ENCODE results near the gene DCST1. TPM values are rescaled to one million over a fixed set of nuclear protein-coding genes. Genes with fewer than 3 reads are reported as not detected.

The DCST1 gene
- total and polyA plus RNA-seq, 12 donors: not detected

GRCh38 chr1:155086128-155086741 is 52.6 kb downstream of the DCST1 start:
- H3K4me3 ChIP-seq: peak overlapping the region in 1 of 4 donors; percentile 56
- intact Hi-C loops (cut with DNase I): no loop called here
- WGBS, 4 donors: 15 to 35% (median 15%) methylated on average over 5 to 24 of the region's 24 CpGs
- no peaks in the 10 kb centered on the region for H3K36me3 ChIP-seq (replicated peaks in 1 of 2)
- peak overlapping the region in 1 of 5 donors; percentile 85 for H3K27ac ChIP-seq
- peaks cover 11 to 33% of the 10 kb centered on the region in 2 donors for H3K4me1 ChIP-seq (replicated peaks in 1 of 2)
- peak; percentile 59 to 88 (median 74) for DNase-seq
- peaks cover 29% of the 10 kb centered on the region for H3K27me3 ChIP-seq
- H3K9me3 ChIP-seq (replicated peaks in 1 of 3): no peaks in the 10 kb centered on the region
- peak; percentile 81 to 100 (median 94) for TF ChIP-seq CTCF (IDR thresholded peaks at IDR 0.05)
- no peak for TF ChIP-seq POLR2A (IDR thresholded peaks at IDR 0.05)

GRCh38 chr1:155086856-155087535 is 53.4 kb downstream of the DCST1 start:
- no peaks in the 10 kb centered on the region for H3K36me3 ChIP-seq (replicated peaks in 1 of 2)
- no peaks in the 10 kb centered on the region for H3K9me3 ChIP-seq (replicated peaks in 1 of 3)
- 66 to 72% (median 68%) methylated on average over 7 to 8 of the region's 8 CpGs for WGBS, 4 donors
- H3K27me3 ChIP-seq: peaks cover 21% of the 10 kb centered on the region
- H3K27ac ChIP-seq: no peak overlapping the region
- TF ChIP-seq POLR2A (IDR thresholded peaks at IDR 0.05) (no peak), CTCF (IDR thresholded peaks at IDR 0.05) (no peak)
- DNase-seq: peak in 1 of 7 donors; percentile 42
- intact Hi-C loops (cut with DNase I): no loop called here
- peaks cover 11 to 30% of the 10 kb centered on the region in 2 donors for H3K4me1 ChIP-seq (replicated peaks in 1 of 2)
- no peak overlapping the region for H3K4me3 ChIP-seq

- Histone ChIP-seq H3K4me1 (replicated peaks in 1 of 2) (peaks cover 0 to 7% of the 10 kb centered on the region in 2 donors), H3K9me3 (replicated peaks in 1 of 3) (no peaks in the 10 kb centered on the region), H3K36me3 (replicated peaks in 1 of 2) (no peaks in the 10 kb centered on the region), H3K27me3 (no peaks in the 10 kb centered on the region), H3K4me3 (no peak overlapping the region), H3K27ac (no peak overlapping the region)
- intact Hi-C loops (cut with DNase I): loop anchor here (2.0 to 5.0 kb wide), 2 partner anchors 36 to 75 kb away; partner anchors contain the start of gene EFNA1 (in 1 of the 2)
- TF ChIP-seq CTCF (IDR thresholded peaks at IDR 0.05) (peak; percentile 92 to 100 (median 97)), POLR2A (IDR thresholded peaks at IDR 0.05) (no peak)
- WGBS, 4 donors: 17 to 30% (median 19%) methylated on average over 18 to 29 of the region's 29 CpGs
- peak; percentile 68 to 87 (median 80) for DNase-seq
Observed at GRCh38 chr1:155091071-155092051, 57.7 kb downstream of the DCST1 start.
